HK-2 (cell line): ENCODE data around the gene APCDD1.
A peak's percentile ranks its signal among the peaks of the same experiment; 100 is the strongest.
"Not testable (repeated sequence)": the region's sequence is repeated elsewhere in the genome, so short reads cannot be mapped to it uniquely, and the experiment has no call there.

Experiments used
- DNase-seq: peaks from one replicate; pipeline ENCODE4 v3.0.0-alpha.2; 2018; ENCODE audit not compliant: unreplicated experiment

The APCDD1 gene

GRCh38 chr18:10490401-10491165, 36.1 kb downstream of the APCDD1 start:
- DNase-seq = no peak

GRCh38 chr18:10495936-10496335, 41.5 kb downstream of the APCDD1 start:
- DNase-seq = no peak

GRCh38 chr18:10497206-10497749, 42.8 kb downstream of the APCDD1 start:
- DNase-seq = no peak

GRCh38 chr18:10499230-10499629, 44.8 kb downstream of the APCDD1 start:
- no peak for DNase-seq

GRCh38 chr18:10500038-10500437, 45.6 kb downstream of the APCDD1 start:
- DNase-seq = no peak

- DNase-seq = no peak
These were observed 50.3 kb downstream of the APCDD1 start for GRCh38 chr18:10504723-10505122.

- not testable (repeated sequence) for DNase-seq
These were observed 51.5 kb downstream of the APCDD1 start for GRCh38 chr18:10505892-10506291.

- no peak for DNase-seq
These were observed 54.2 kb downstream of the APCDD1 start for GRCh38 chr18:10508591-10508990.

- DNase-seq = no peak
These were observed 56.8 kb downstream of the APCDD1 start for GRCh38 chr18:10511236-10511635.

GRCh38 chr18:10514082-10514481, 59.6 kb downstream of the APCDD1 start:
- DNase-seq = no peak

GRCh38 chr18:10514601-10515000, 60.2 kb downstream of the APCDD1 start:
- DNase-seq = no peak

GRCh38 chr18:10515456-10515855, 61.0 kb downstream of the APCDD1 start:
- DNase-seq = no peak

GRCh38 chr18:10516078-10516477, 61.6 kb downstream of the APCDD1 start:
- DNase-seq = no peak

GRCh38 chr18:10518595-10519255, 64.3 kb downstream of the APCDD1 start:
- DNase-seq = no peak

GRCh38 chr18:10519366-10519765, 64.9 kb downstream of the APCDD1 start:
- DNase-seq = no peak

GRCh38 chr18:10519999-10520935, 65.8 kb downstream of the APCDD1 start:
- DNase-seq = peak; percentile 32

GRCh38 chr18:10521566-10521965, 67.1 kb downstream of the APCDD1 start:
- DNase-seq = no peak

- DNase-seq = no peak
These were observed 68.1 kb downstream of the APCDD1 start for GRCh38 chr18:10522574-10522973.

GRCh38 chr18:10523544-10523943, 69.1 kb downstream of the APCDD1 start:
- DNase-seq = no peak

- peak; percentile 35 for DNase-seq
These were observed 70.3 kb downstream of the APCDD1 start for GRCh38 chr18:10524507-10525370.

- DNase-seq = no peak
These were observed 70.9 kb downstream of the APCDD1 start for GRCh38 chr18:10525371-10525691.
